Measurements from ENCODE around the gene ZNF76. TPM values are rescaled to one million over a fixed set of nuclear protein-coding genes. Genes with fewer than 3 reads are reported as not detected.

Gene ZNF76
- total and polyA plus RNA-seq, 4 donors = 10.6 to 18.4 (median 12.4) TPM

DNA sequence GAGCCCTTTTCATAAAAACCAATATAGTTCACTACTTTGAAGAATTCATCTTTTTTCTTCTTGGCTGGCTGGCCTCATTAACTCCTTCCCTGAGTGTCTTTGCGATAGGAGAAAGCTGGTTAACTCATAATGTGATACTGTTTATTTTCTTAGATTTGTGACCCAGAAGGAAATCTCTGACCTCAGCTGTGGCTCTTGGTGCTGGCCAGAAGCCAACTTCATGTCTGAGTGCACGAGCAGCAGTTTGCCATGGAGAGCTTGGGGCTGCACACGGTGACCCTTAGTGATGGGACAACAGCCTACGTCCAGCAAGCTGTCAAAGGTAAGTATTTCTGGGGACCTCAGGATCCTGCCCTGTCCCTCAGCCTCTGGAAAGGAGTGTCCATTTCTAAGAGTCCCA is 21.4 kb downstream of the ZNF76 start:
- Histone ChIP-seq H3K27me3 (ENCODE audit: control insufficient read depth in 4 of 4, insufficient read depth in 4 of 4, low read length in 3 of 4) (no peaks in the 10 kb centered on the region), H3K9me3 (ENCODE audit: control insufficient read depth in 4 of 4, low read length in 3 of 4) (no peaks in the 10 kb centered on the region), H3K4me1 (ENCODE audit: control insufficient read depth in 4 of 4, insufficient read depth in 4 of 4, low read length in 3 of 4) (no peaks in the 10 kb centered on the region), H3K27ac (ENCODE audit: low read depth in 1 of 2, low read length in 2 of 2) (no peak overlapping the region), H3K36me3 (ENCODE audit: control insufficient read depth in 4 of 4, insufficient read depth in 3 of 4, low read depth in 1 of 4, low read length in 3 of 4) (peaks cover 2 to 35% (median 18%) of the 10 kb centered on the region in 4 donors), H3K9ac (ENCODE audit: low read depth in 1 of 2, low read length in 2 of 2) (no peak overlapping the region), H3K4me3 (ENCODE audit: low read depth in 1 of 3, low read length in 3 of 3) (no peak overlapping the region)
- no peak for DNase-seq (ENCODE audit: low spot score)
- TF ChIP-seq NR2F2 (IDR thresholded peaks at IDR 0.05) (no peak), HNF4A (conservative IDR thresholded peaks at IDR 0.05) (no peak), FOXA2 (IDR thresholded peaks at IDR 0.05) (no peak), ZBTB33 (IDR thresholded peaks at IDR 0.05) (no peak), RXRA (IDR thresholded peaks at IDR 0.05) (no peak), RAD21 (IDR thresholded peaks at IDR 0.05) (no peak), YY1 (IDR thresholded peaks at IDR 0.05) (no peak), MAX (IDR thresholded peaks at IDR 0.05) (no peak), GABPA (IDR thresholded peaks at IDR 0.05 in 1 of 2, conservative IDR thresholded peaks at IDR 0.05 in 1 of 2) (no peak), ATF3 (IDR thresholded peaks at IDR 0.05) (no peak)
- 71% methylated on average over 4 of the region's 4 CpGs for WGBS

DNA sequence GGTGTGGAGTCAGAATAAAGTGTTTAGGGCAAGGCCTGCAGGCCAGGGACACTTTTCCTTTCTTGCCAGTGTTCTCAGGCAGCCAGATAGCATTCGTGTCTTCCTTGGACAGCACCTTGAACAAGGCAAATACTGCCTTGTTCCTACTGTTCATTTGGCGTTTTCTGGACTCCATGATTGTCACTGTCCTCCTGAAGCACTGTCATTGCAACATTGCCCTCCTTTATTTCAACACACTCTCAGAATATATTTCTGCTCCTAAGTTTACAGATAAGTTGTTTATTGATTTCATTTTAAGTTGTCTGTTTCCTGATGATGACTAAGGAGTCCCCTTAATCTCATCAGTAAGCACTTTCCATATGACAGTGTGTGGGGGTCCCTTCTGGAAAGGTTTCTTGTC is 22.9 kb downstream of the ZNF76 start:
- Histone ChIP-seq H3K4me1 (ENCODE audit: control insufficient read depth in 4 of 4, insufficient read depth in 4 of 4, low read length in 3 of 4) (no peaks in the 10 kb centered on the region), H3K36me3 (ENCODE audit: control insufficient read depth in 4 of 4, insufficient read depth in 3 of 4, low read depth in 1 of 4, low read length in 3 of 4) (peaks cover 6 to 51% (median 29%) of the 10 kb centered on the region in 4 donors), H3K9ac (ENCODE audit: low read depth in 1 of 2, low read length in 2 of 2) (no peak overlapping the region), H3K27ac (ENCODE audit: low read depth in 1 of 2, low read length in 2 of 2) (no peak overlapping the region), H3K9me3 (ENCODE audit: control insufficient read depth in 4 of 4, low read length in 3 of 4) (no peaks in the 10 kb centered on the region), H3K27me3 (ENCODE audit: control insufficient read depth in 4 of 4, insufficient read depth in 4 of 4, low read length in 3 of 4) (no peaks in the 10 kb centered on the region), H3K4me3 (ENCODE audit: low read depth in 1 of 3, low read length in 3 of 3) (no peak overlapping the region)
- WGBS = 65% methylated on average over 2 of the region's 2 CpGs
- TF ChIP-seq NR2F2 (IDR thresholded peaks at IDR 0.05) (no peak), ATF3 (IDR thresholded peaks at IDR 0.05) (no peak), ZBTB33 (IDR thresholded peaks at IDR 0.05) (no peak), RAD21 (IDR thresholded peaks at IDR 0.05) (no peak), SP1 (IDR thresholded peaks at IDR 0.05) (no peak), EGR1 (IDR thresholded peaks at IDR 0.05; ENCODE audit: low read depth in 2 of 2) (no peak), MAX (IDR thresholded peaks at IDR 0.05) (no peak), JUND (IDR thresholded peaks at IDR 0.05) (no peak), HNF4A (conservative IDR thresholded peaks at IDR 0.05) (no peak), YY1 (IDR thresholded peaks at IDR 0.05) (no peak), REST (IDR thresholded peaks at IDR 0.05) (no peak), GABPA (IDR thresholded peaks at IDR 0.05 in 1 of 2, conservative IDR thresholded peaks at IDR 0.05 in 1 of 2) (no peak), RXRA (IDR thresholded peaks at IDR 0.05) (no peak), HNF4G (IDR thresholded peaks at IDR 0.05) (no peak), FOXA2 (IDR thresholded peaks at IDR 0.05) (no peak), TAF1 (conservative IDR thresholded peaks at IDR 0.05) (no peak), FOXA1 (IDR thresholded peaks at IDR 0.05) (no peak)
- TF ChIP-seq, protein P1, sequence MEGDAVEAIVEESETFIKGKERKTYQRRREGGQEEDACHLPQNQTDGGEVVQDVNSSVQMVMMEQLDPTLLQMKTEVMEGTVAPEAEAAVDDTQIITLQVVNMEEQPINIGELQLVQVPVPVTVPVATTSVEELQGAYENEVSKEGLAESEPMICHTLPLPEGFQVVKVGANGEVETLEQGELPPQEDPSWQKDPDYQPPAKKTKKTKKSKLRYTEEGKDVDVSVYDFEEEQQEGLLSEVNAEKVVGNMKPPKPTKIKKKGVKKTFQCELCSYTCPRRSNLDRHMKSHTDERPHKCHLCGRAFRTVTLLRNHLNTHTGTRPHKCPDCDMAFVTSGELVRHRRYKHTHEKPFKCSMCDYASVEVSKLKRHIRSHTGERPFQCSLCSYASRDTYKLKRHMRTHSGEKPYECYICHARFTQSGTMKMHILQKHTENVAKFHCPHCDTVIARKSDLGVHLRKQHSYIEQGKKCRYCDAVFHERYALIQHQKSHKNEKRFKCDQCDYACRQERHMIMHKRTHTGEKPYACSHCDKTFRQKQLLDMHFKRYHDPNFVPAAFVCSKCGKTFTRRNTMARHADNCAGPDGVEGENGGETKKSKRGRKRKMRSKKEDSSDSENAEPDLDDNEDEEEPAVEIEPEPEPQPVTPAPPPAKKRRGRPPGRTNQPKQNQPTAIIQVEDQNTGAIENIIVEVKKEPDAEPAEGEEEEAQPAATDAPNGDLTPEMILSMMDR (IDR thresholded peaks at IDR 0.05; ENCODE audit: low read depth, low read length, missing input control) = no peak
- DNase-seq (ENCODE audit: low spot score) = no peak

Measured in liver (tissue), 9 donors.